ENCODE measurements around the gene PPBP. TPM values are rescaled to one million over a fixed set of nuclear protein-coding genes. Genes with fewer than 3 reads are reported as not detected.
A peak's percentile ranks its signal among the peaks of the same experiment; 100 is the strongest.

Gene PPBP
- total and polyA plus RNA-seq, 8 donors, result 0.31 TPM; not detected in 7

GRCh38 chr4:74030285-74030684, 42.3 kb upstream of the PPBP start:
- no peak for FAIRE-seq
- no peak overlapping the region for H3K27ac ChIP-seq
- no peak for TF ChIP-seq CTCF (IDR thresholded peaks at IDR 0.05)
- no peaks in the 10 kb centered on the region for H3K27me3 ChIP-seq
- H3K9me3 ChIP-seq, result no peaks in the 10 kb centered on the region
- no peak for ATAC-seq
- no peaks in the 10 kb centered on the region for H3K36me3 ChIP-seq
- no peaks in the 10 kb centered on the region for H3K4me1 ChIP-seq
- DNase-seq, result no peak
- intact Hi-C loops (cut with DNase I), result no loop called here
- no peak overlapping the region for H3K4me3 ChIP-seq

- no peaks in the 10 kb centered on the region for H3K27me3 ChIP-seq
- 0 to 46% methylated on average over 1 of the region's 1 CpG for WGBS, 2 donors
- intact Hi-C loops (cut with DNase I), result no loop called here
- H3K9me3 ChIP-seq, result no peaks in the 10 kb centered on the region
- no peak overlapping the region for H3K27ac ChIP-seq
- FAIRE-seq, result no peak
- no peak for ATAC-seq
- DNase-seq, result no peak
- H3K4me3 ChIP-seq, result no peak overlapping the region
- TF ChIP-seq CTCF (IDR thresholded peaks at IDR 0.05), result no peak
- H3K4me1 ChIP-seq, result peaks cover 0 to 4% (median 0%) of the 10 kb centered on the region in 3 donors
- H3K36me3 ChIP-seq, result no peaks in the 10 kb centered on the region
Observed at GRCh38 chr4:74028504-74028903, 40.5 kb upstream of the PPBP start.

- DNase-seq (no peak), ATAC-seq (peak in 3 of 4 donors; percentile 32 to 62 (median 48)), FAIRE-seq (no peak)
- Histone ChIP-seq H3K36me3 (no peaks in the 10 kb centered on the region), H3K4me1 (peaks cover 0 to 4% (median 0%) of the 10 kb centered on the region in 3 donors), H3K9me3 (no peaks in the 10 kb centered on the region), H3K27ac (no peak overlapping the region), H3K4me3 (no peak overlapping the region), H3K27me3 (no peaks in the 10 kb centered on the region)
- intact Hi-C loops (cut with DNase I), result no loop called here
- TF ChIP-seq CTCF (IDR thresholded peaks at IDR 0.05), result no peak
- 67 to 71% methylated on average over 2 of the region's 2 CpGs for WGBS, 2 donors
Observed at GRCh38 chr4:74023709-74024108, 35.7 kb upstream of the PPBP start.

GRCh38 chr4:74021601-74022000, 33.6 kb upstream of the PPBP start:
- intact Hi-C loops (cut with DNase I), result no loop called here
- DNase-seq (no peak), FAIRE-seq (no peak), ATAC-seq (peak in 1 of 4 donors; percentile 43)
- H3K36me3 ChIP-seq, result no peaks in the 10 kb centered on the region
- 53 to 63% methylated on average over 2 of the region's 2 CpGs for WGBS, 2 donors
- H3K27me3 ChIP-seq, result no peaks in the 10 kb centered on the region
- H3K4me1 ChIP-seq, result peaks cover 0 to 4% (median 0%) of the 10 kb centered on the region in 3 donors
- TF ChIP-seq CTCF (IDR thresholded peaks at IDR 0.05), result no peak
- no peak overlapping the region for H3K27ac ChIP-seq
- no peaks in the 10 kb centered on the region for H3K9me3 ChIP-seq
- H3K4me3 ChIP-seq, result no peak overlapping the region

GRCh38 chr4:74018771-74019170, 30.8 kb upstream of the PPBP start:
- Histone ChIP-seq H3K9me3 (no peaks in the 10 kb centered on the region), H3K36me3 (no peaks in the 10 kb centered on the region), H3K27me3 (no peaks in the 10 kb centered on the region), H3K4me1 (peaks cover 0 to under 1% (median 0%) of the 10 kb centered on the region in 3 donors), H3K27ac (no peak overlapping the region), H3K4me3 (no peak overlapping the region)
- ATAC-seq (peak in 1 of 4 donors; percentile 37), DNase-seq (no peak), FAIRE-seq (no peak)
- intact Hi-C loops (cut with DNase I), result no loop called here
- no peak for TF ChIP-seq CTCF (IDR thresholded peaks at IDR 0.05)
- WGBS, 2 donors, result 70 to 78% methylated on average over 3 of the region's 3 CpGs

Measured in pancreas (tissue), 10 donors.